HEK293 (cell line): ENCODE results near the gene KRTAP23-1.

ENCODE experiments used
- KLF1 ChIP-seq: fragments of 450-650 bp; formaldehyde crosslinking; IDR thresholded peaks from 2 replicates; pipeline ENCODE4 v1.5.1; 2016; ENCODE audit warnings: missing biosample characterization, missing genetic modification characterization
- ZBTB26 ChIP-seq: fragments of 450-650 bp; formaldehyde crosslinking; optimal IDR thresholded peaks from 2 replicates; pipeline ENCODE3; 2016; ENCODE audit warnings: missing biosample characterization, mild to moderate bottlenecking, missing genetic modification characterization
- ZFP41 ChIP-seq: fragments of 450-650 bp; formaldehyde crosslinking; IDR thresholded peaks from 2 replicates; pipeline ENCODE4 v1.5.1; 2016; ENCODE audit warnings: missing biosample characterization, missing genetic modification characterization, borderline replicate concordance
- ZFP69B ChIP-seq: fragments of 450-650 bp; formaldehyde crosslinking; IDR thresholded peaks from 2 replicates; pipeline ENCODE4 v1.5.1; 2016; ENCODE audit warnings: missing biosample characterization, missing genetic modification characterization
- ZNF239 ChIP-seq: fragments of 450-650 bp; formaldehyde crosslinking; IDR thresholded peaks from 2 replicates; pipeline ENCODE4 v1.5.1; 2016; ENCODE audit warnings: missing biosample characterization, missing genetic modification characterization
- ZNF416 ChIP-seq: fragments of 450-650 bp; formaldehyde crosslinking; IDR thresholded peaks from 2 replicates; pipeline ENCODE4 v1.5.1; 2016; ENCODE audit warnings: missing biosample characterization, missing genetic modification characterization
- ZNF621 ChIP-seq: fragments of 450-650 bp; formaldehyde crosslinking; IDR thresholded peaks from 2 replicates; pipeline ENCODE4 v1.5.1; 2017; ENCODE audit warnings: missing biosample characterization, missing genetic modification characterization
- ZNF670 ChIP-seq: fragments of 450-650 bp; formaldehyde crosslinking; IDR thresholded peaks from 2 replicates; pipeline ENCODE4 v1.5.1; 2016; ENCODE audit warnings: missing biosample characterization, missing genetic modification characterization, low read depth
- TF ChIP-seq, protein P1 (sequence below): fragments of 450-650 bp; formaldehyde crosslinking; IDR thresholded peaks from 2 replicates; pipeline ENCODE4 v1.5.1; 2016; ENCODE audit warnings: missing biosample characterization, missing genetic modification characterization

DNA sequence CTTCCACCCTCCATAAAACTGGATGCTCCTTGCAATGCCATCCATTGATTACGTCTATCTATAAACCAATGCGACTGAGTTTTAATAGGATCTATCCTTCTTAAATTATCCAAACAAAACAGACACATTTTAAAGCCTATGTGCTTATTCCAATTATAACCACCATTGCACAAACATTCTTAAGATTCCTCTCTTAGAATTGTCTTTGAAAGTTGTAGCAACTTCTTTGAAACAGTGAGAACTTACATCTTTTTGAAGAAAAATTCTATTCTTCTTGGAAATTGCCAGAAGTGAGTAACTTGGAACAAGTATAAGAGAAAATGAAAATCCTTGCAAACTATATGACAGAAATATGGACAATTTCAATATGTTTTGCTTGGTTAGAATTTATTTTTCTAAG, 28.2 kb downstream of the KRTAP23-1 start, which contains the start of gene KRTAP26-1:
- no peak for TF ChIP-seq ZNF239 (tag by site-specific recombination)
- no peak for TF ChIP-seq ZNF416 (tag by site-specific recombination)
- no peak for TF ChIP-seq ZNF670 (tag by site-specific recombination)
- TF ChIP-seq KLF1 (tag by site-specific recombination), result no peak
- TF ChIP-seq, protein P1, sequence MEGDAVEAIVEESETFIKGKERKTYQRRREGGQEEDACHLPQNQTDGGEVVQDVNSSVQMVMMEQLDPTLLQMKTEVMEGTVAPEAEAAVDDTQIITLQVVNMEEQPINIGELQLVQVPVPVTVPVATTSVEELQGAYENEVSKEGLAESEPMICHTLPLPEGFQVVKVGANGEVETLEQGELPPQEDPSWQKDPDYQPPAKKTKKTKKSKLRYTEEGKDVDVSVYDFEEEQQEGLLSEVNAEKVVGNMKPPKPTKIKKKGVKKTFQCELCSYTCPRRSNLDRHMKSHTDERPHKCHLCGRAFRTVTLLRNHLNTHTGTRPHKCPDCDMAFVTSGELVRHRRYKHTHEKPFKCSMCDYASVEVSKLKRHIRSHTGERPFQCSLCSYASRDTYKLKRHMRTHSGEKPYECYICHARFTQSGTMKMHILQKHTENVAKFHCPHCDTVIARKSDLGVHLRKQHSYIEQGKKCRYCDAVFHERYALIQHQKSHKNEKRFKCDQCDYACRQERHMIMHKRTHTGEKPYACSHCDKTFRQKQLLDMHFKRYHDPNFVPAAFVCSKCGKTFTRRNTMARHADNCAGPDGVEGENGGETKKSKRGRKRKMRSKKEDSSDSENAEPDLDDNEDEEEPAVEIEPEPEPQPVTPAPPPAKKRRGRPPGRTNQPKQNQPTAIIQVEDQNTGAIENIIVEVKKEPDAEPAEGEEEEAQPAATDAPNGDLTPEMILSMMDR, result no peak
- TF ChIP-seq ZNF621 (tag by site-specific recombination), result no peak
- TF ChIP-seq ZFP69B (tag by site-specific recombination), result no peak
- TF ChIP-seq ZBTB26 (tag by site-specific recombination), result no peak
- no peak for TF ChIP-seq ZFP41 (tag by site-specific recombination)
